GM04503 (cell line): ENCODE results near the gene ID3.
"Not testable (repeated sequence)": the region's sequence is repeated elsewhere in the genome, so short reads cannot be mapped to it uniquely, and the experiment has no call there.

Source experiments
- DNase-seq: peaks from one replicate; pipeline ENCODE4 v3.0.0-alpha.2; 2012; ENCODE audit warnings: low read depth

The ID3 gene

GRCh38 chr1:23548704-23549143 is 10.6 kb downstream of the ID3 start:
- DNase-seq = no peak

DNA sequence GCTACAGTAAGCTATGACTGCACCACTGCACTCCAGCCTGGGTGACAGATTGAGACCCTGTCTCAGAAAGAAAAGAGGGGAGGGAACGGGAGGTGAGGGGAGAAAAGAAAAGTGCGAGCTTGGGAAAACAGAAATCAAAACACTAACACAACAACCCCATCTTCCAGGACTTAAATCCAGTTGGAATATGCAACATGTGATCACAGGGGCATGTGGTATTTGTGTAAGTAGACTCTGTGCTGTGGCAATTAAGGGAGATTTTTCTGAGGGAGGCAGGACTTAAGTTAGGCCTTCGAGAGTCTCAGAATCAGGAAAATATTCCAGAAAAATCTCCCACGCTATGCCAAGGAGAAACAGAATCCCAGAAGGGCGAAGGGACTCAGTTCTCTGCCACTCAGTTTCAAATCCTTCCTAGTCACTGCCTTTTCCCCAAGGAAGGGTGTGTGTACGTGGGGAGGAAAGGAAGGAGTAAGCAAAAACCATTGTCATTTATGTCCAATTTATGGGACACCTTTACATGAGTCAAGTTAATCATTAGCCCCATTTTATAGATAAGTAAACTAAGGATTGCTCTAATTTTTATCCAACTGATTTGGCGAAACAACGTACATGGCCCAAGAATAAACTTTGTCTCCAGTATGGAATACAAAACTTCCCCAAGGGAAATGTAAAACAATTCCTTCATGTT is 12.3 kb downstream of the ID3 start:
- no peak for DNase-seq

GRCh38 chr1:23545851-23546250 is 13.4 kb downstream of the ID3 start:
- no peak for DNase-seq

DNA sequence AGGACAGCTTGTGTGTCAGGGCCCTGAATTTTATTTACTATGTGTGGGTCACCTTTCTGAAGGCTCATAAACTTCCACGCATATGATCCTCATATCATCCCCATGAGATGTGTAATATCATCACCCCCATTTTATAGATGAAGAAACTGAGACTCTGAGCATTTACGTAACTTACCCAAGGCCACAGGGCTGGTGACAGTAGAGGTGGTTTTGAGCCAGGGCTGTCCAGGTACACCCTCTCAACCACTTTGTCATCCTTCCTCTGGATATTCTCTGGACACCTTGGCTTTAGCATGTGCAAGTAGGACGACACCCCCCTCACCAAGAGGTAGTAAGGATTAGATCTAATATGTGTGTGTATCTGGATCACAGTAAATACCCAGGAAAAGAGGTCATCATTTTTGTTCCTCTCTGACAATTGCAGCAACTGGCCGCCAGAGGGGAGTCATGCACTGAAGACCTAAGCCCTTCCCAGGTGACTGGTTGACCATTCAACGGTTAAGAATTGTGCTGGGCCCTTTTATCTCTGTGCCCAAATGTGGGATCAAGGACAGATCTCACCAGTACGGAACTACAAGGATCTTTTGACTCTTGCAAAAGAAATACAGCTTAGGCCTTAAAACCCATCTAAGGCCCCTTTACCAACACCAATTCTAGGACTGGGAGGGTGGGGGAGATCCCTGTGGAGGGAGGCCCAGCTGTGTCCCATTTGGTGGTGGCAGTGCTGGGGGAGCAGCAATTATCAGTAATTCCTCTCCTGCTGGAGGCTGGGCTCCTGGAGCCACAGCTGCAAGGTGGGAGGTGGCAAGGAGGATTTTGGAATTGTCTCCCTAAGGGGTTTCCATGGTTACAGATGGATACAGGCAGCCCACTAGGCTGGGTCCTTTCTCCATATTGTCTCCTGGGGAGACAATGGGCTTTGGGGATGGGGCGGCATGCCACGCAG is 14.6 kb downstream of the ID3 start:
- no peak for DNase-seq

- DNase-seq = no peak
These were observed 15.4 kb downstream of the ID3 start for GRCh38 chr1:23543707-23544443.

- not testable (repeated sequence) for DNase-seq
These were observed 16.4 kb downstream of the ID3 start for GRCh38 chr1:23542940-23543339.

- no peak for DNase-seq
These were observed 19.5 kb downstream of the ID3 start for GRCh38 chr1:23539698-23540266.

DNA sequence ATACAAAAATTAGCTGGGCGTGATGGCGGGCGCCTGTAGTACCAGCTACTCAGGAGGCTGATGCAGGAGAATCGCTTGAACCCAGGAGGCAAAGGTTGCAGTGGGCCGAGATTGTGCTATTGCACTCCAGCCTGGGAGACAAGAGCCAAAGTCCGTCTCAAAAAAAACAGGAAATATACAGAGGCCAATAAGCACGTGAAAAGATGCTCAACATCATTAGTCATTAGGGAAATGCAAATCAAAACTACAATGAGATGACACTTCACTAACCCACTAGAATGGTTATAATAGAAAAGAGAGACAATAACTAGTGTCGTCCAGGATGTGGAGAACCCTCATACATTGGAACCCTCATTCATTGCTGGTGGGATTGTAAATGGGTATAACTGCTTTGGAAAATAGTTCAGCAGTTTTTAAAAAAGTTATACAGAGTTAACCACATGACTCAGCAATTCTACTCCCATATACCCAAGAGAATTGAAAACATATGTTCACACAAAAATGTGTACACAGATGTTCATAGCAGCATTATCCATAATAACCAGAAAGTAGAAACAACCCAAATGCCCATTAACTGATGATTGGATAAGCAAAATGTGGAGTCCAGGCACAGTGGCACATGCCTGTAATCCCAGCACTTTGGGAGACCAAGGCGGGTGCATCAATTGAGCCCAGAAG is 21.9 kb downstream of the ID3 start:
- peak; percentile 29 for DNase-seq

- DNase-seq = no peak
These were observed 25.9 kb downstream of the ID3 start for GRCh38 chr1:23533246-23534023.

DNA sequence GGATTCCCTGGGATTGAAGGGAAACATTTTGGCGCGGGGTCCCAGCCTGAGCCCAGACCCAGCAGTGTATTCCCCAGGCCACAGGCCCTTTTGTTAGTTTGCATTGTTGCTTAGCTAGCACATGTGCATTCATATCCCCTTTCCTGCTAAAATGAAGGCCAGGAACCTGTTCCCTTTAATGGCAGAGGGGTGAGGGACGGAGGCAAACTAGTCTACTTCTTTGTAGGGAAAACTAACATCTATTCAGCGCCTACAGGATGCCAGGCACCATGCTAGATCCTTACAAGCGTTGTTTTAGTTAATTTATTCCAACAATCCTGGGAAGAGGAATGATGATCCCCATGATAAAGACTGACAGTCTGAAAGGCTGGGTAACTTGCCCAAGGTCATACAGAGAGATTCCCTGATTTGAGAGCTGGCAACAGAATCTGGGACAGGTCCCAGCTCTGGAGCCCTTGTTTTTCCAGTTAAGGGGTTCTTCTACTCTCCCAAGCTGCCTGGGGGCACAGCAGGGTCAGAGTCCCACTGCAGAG is 27.7 kb downstream of the ID3 start:
- no peak for DNase-seq

DNA sequence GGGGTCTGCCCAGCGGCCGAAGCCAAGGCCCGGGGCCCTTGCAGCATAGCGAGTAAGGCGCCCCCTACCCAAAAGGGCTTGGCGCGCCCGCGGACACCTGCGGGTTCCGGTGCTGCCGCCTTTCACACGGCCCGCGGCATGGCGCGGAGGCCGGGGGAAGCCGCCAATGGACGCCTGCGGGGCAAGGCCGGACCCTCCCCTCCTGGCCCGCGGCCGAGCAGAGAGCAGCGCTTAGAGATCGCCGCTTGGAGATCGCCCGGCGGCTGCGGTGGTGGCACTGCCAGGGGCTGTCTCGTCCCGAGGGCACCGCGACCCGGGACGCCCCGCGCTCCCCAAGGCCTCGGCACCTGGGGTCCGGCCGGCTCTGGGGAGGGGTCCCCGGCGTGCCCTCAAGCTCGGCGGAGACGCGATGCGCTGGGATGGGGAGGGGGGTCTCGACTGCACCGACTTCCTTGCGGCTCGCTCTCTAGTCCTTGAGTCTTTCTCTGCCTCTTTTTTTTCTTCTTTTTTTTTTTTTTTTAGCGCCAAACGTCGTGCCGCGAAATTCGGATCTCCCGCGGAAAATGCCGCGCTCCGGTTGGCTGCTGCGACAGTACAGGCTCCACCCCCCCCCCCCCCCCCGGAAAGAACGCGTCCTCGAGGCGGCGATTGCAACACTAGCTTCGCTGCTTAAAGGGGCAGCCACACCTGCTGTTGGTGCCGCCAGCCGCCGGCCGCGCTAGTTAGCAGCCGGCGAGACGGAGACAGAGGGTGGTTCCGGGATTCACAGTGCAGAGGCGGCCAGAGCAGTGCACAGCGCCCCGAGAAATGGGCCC is 28.3 kb downstream of the ID3 start, which contains the start of gene E2F2:
TSS of gene E2F2 (minus strand) at position 487 of the 815 bp plus-strand sequence. CDS start at position 47, 440 bp downstream.
- no peak for DNase-seq

DNA sequence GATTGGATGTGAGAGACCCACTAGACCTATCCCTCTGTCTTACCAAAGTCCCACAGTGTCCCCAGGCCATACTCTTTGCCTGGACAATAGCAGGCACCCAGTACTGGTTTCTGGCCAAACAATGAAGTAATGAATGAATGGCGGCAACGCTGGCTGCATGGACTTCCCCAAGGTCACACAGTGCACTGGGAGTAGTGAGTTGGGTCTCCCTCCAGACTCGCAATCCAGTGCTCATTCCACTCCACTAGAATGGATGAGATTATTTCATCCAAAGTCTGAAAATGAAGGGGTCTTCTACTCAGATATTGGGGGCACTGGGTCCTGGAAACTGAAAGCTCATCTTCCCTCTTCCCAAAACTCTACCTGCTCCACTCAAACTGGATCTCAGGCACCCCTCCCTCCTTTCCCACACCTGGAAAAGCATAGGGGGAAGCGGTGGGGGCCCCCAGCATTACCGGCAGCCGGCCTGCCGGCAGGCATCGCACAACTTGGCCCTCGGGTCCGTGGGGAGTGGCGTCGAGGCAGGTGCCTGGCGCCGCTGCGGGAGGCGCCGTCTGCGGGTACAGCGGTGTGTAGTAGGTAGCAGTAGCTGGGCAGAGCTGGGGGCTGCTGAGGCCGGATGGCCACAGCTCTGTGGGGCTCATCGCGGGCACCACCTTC is 29.1 kb downstream of the ID3 start:
- no peak for DNase-seq

DNA sequence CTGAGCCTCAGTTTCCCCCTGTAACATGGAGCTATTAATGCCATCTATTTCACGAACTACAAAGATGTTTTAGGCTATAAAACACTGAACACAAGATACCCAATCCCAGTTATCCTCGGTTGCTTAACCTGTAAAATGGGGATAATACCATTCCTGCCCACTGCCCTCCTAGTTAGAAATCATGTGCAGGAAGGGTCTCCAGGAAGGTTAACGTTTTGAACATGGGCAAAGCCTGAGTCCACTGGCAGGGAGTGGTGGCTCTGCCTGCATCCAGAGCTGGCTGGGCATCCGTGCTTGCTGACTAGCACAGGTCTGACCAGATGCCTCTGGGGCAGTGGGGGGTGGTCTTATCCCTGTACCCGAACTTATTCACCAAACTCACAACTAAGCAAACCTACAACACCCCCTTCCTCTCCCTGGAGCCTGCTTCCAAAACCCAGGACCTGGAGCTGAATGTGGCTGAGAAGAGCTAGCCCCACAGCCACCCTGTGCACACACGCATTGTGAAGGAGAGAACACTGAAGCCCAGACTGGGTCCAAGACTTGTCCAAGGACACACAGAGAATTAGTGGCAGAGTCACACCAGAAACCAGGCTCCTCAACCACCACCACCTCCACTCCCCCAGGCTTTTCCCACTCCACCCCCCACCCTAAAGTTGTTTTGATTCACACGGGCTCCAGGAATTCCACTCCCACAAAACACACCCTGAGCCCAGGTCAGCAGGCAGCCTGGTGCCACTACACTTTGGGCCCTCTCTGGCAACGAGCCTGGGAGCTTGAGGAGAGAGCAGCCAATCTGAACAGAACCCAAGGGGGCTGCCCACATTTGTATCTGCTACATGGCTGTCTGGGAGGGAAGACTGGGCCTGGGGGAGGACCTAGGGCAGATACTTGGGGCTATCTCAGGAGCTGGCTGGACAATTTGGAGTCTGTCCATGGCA is 29.9 kb downstream of the ID3 start:
- no peak for DNase-seq

GRCh38 chr1:23528250-23528978 is 30.9 kb downstream of the ID3 start:
- DNase-seq = peak; percentile 36

DNA sequence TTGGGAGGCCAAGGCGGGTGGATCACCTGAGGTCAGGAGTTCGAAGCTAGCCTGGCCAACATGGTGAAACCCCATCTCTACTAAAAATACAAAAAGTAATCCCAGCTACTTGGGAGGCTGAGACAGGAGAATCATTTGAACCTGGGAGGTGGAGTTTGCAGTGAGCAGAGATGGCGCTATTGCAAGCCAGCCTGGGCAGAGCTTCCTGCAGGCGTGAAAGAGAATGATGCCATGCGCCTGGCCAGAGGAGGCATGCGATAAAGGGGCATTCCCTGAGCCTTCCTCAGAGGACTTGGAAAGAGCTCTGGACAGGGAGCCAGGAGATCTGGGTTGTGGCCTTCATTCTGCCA is 31.4 kb downstream of the ID3 start:
- DNase-seq = no peak

- no peak for DNase-seq
These were observed 31.9 kb downstream of the ID3 start for GRCh38 chr1:23527366-23527765.

- no peak for DNase-seq
These were observed 32.8 kb downstream of the ID3 start for GRCh38 chr1:23526329-23527041.
